Naive thymus-derived CD4-positive, alpha-beta T cell (primary cell): ENCODE data around the gene IL6R. TPM values are rescaled to one million over a fixed set of nuclear protein-coding genes. Genes with fewer than 3 reads are reported as not detected.

Experiments
- ATAC-seq: fragments of 150-1000 bp; cut with Tn5 transposase; 2 replicates; pipeline ENCODE4 v1.10.0; 2021; ENCODE audit warnings: mild to moderate bottlenecking, moderate library complexity
- CTCF ChIA-PET: fragments of 350-600 bp; sonication (Branson Sonifier 250); formaldehyde crosslinking; loops from one replicate; lab custom pipeline; 2021; ENCODE audit warnings: antibody characterized with exemption; lab: Charles Lee
- POLR2A ChIA-PET: fragments of 350-600 bp; sonication (Branson Sonifier 250); formaldehyde crosslinking; loops from one replicate; lab custom pipeline; 2021; ENCODE audit warnings: antibody characterized with exemption, inconsistent platforms; lab: Charles Lee
- DNase-seq, 9 donors: peaks; one replicate each; pipeline versions ENCODE4 v3.0.0 to v3.0.0-alpha.2; 2020 to 2022; ENCODE audit warnings: mixed read lengths in 1 of 9
- H3K27ac ChIP-seq: one replicate; pipeline ENCODE4 v1.7.0; 2013; ENCODE audit warnings: mild to moderate bottlenecking, low read depth, low read length, moderate library complexity
- H3K27me3 ChIP-seq, 2 donors: one replicate each; pipeline ENCODE4 v1.7.0; 2013; ENCODE audit warnings: low read length in 2 of 2, mild to moderate bottlenecking in 2 of 2, moderate library complexity in 2 of 2; ENCODE audit not compliant: control insufficient read depth in 2 of 2, insufficient read depth in 2 of 2
- H3K36me3 ChIP-seq, 3 experiments: 1 replicate in 2 of 3; 2 replicates in 1 of 3; pipeline ENCODE4 v1.7.0; 2013; ENCODE audit warnings: low read length in 3 of 3, mild to moderate bottlenecking in 3 of 3, moderate library complexity in 1 of 3; ENCODE audit not compliant: insufficient read depth in 3 of 3, control insufficient read depth in 2 of 3
- H3K4me1 ChIP-seq, 2 donors: one replicate each; pipeline ENCODE4 v1.7.0; 2013; ENCODE audit warnings: low read length in 2 of 2, mild to moderate bottlenecking in 2 of 2, moderate library complexity in 1 of 2; ENCODE audit not compliant: control insufficient read depth in 2 of 2, insufficient read depth in 2 of 2
- H3K4me3 ChIP-seq: 2 replicates; pipeline ENCODE4 v1.7.0; 2013; ENCODE audit warnings: mild to moderate bottlenecking, low read length
- H3K9me3 ChIP-seq, 3 experiments: 1 replicate in 2 of 3; 2 replicates in 1 of 3; pipeline ENCODE4 v1.7.0; 2013; ENCODE audit warnings: low read length in 3 of 3; ENCODE audit not compliant: control insufficient read depth in 2 of 3
- H3K27ac Mint-ChIP-seq, 9 donors: one replicate each; pipeline ENCODE4 v1.8.0; 2020 to 2022; ENCODE audit warnings: mixed read lengths in 9 of 9, mild to moderate bottlenecking in 8 of 9, moderate library complexity in 5 of 9, inconsistent platforms in 2 of 9
- H3K27me3 Mint-ChIP-seq, 5 donors: one replicate each; pipeline ENCODE4 v1.8.0; 2021 to 2022; ENCODE audit warnings: mixed read lengths in 5 of 5, mild to moderate bottlenecking in 1 of 5
- H3K36me3 Mint-ChIP-seq, 5 donors: one replicate each; pipeline ENCODE4 v1.8.0; 2020 to 2022; ENCODE audit warnings: mixed read lengths in 5 of 5, mild to moderate bottlenecking in 3 of 5, inconsistent platforms in 1 of 5
- H3K4me1 Mint-ChIP-seq, 7 donors: one replicate each; pipeline ENCODE4 v1.8.0; 2020 to 2022; ENCODE audit warnings: mixed read lengths in 7 of 7, mild to moderate bottlenecking in 3 of 7, inconsistent platforms in 1 of 7
- H3K4me3 Mint-ChIP-seq, 10 donors: one replicate each; pipeline ENCODE4 v1.8.0; 2020 to 2022; ENCODE audit warnings: mild to moderate bottlenecking in 10 of 10, mixed read lengths in 10 of 10, moderate library complexity in 6 of 10, inconsistent platforms in 2 of 10
- H3K9me3 Mint-ChIP-seq, 11 donors: one replicate each; pipeline ENCODE4 v1.8.0; 2020 to 2022; ENCODE audit warnings: mixed read lengths in 11 of 11, mild to moderate bottlenecking in 4 of 11, inconsistent platforms in 1 of 11, moderate library complexity in 1 of 11
- intact Hi-C, 2 donors: fragments of 100-400 bp; cut with micrococcal nuclease; formaldehyde crosslinking; loops; one replicate each; pipeline ENCODE4 v1.15.1; 2023
- polyA plus RNA-seq, 2 donors: library from polyadenylated mRNA; unstranded; fragments of 300-500 nt; fragmentation: Illumina TruSeq; gene quantifications; one replicate each; pipeline ENCODE4 v1.2.3, GENCODE V29; 2021
- total RNA-seq, 6 experiments: library from RNA in 5 of 6; stranded (reverse) in 5 of 6; gene quantifications; 1 replicate in 5 of 6; 2 replicates in 1 of 6; pipeline ENCODE4 v1.2.3 and lab custom pipeline; 2021 to 2026

IL6R gene
- total and polyA plus RNA-seq, 7 experiments from 2014 or later = 5.2 to 91.6 (median 77.8) TPM

- H3K36me3 Mint-ChIP-seq = peaks cover 0 to 42% (median 23%) of the 10 kb centered on the region in 5 donors
- peak overlapping the region in 5 of 10 donors; percentile 18 to 44 (median 38) for H3K4me3 Mint-ChIP-seq
- intact Hi-C loops = no loop called here
- H3K27ac Mint-ChIP-seq = peak overlapping the region in 7 of 9 donors; percentile 62 to 87 (median 77)
- no peaks in the 10 kb centered on the region for H3K27me3 ChIP-seq
- H3K27me3 Mint-ChIP-seq = no peaks in the 10 kb centered on the region
- H3K36me3 ChIP-seq = peaks cover 0 to 44% (median 21%) of the 10 kb centered on the region in 3 experiments
- DNase-seq = peak in 1 of 9 donors; percentile 34
- no peak for ATAC-seq
- peaks cover 11 to 52% of the 10 kb centered on the region in 2 donors for H3K4me1 ChIP-seq
- ChIA-PET POLR2A (interaction anchor here (0.8 to 8.3 kb wide), 9 partner anchors 9 to 90 kb away, joined by 3 to 71 read pairs (median 4); partner anchors contain the start of gene IL6R), CTCF (interaction anchor here (1.6 kb wide), 1 partner anchor 34 kb away, joined by 4 read pairs; no protein-coding TSS in a partner anchor)
- peak overlapping the region; percentile 10 for H3K27ac ChIP-seq
- H3K9me3 Mint-ChIP-seq = peaks cover 0 to 3% (median 0%) of the 10 kb centered on the region in 11 donors
- no peaks in the 10 kb centered on the region for H3K9me3 ChIP-seq
- no peak overlapping the region for H3K4me3 ChIP-seq
- peaks cover 32 to 59% (median 52%) of the 10 kb centered on the region in 7 donors for H3K4me1 Mint-ChIP-seq
Observed at GRCh38 chr1:154445040-154445472, 39.9 kb downstream of the IL6R start.

- Mint-ChIP-seq H3K27me3 (no peaks in the 10 kb centered on the region), H3K36me3 (peaks cover 3 to 48% (median 27%) of the 10 kb centered on the region in 5 donors), H3K4me3 (peak overlapping the region in 5 of 10 donors; percentile 12 to 66 (median 44)), H3K27ac (peak overlapping the region in 7 of 9 donors; percentile 20 to 88 (median 77)), H3K4me1 (peaks cover 26 to 52% (median 45%) of the 10 kb centered on the region in 7 donors), H3K9me3 (peaks cover 0 to 3% (median 0%) of the 10 kb centered on the region in 11 donors)
- Histone ChIP-seq H3K36me3 (peaks cover 0 to 56% (median 25%) of the 10 kb centered on the region in 3 experiments), H3K4me1 (peaks cover 11 to 39% of the 10 kb centered on the region in 2 donors), H3K27ac (no peak overlapping the region), H3K9me3 (no peaks in the 10 kb centered on the region), H3K27me3 (no peaks in the 10 kb centered on the region), H3K4me3 (no peak overlapping the region)
- intact Hi-C loops = no loop called here
- DNase-seq (no peak), ATAC-seq (no peak)
- CTCF ChIA-PET = interaction anchor here (1.6 kb wide), 1 partner anchor 33 kb away, joined by 4 read pairs; no protein-coding TSS in a partner anchor
- POLR2A ChIA-PET = interaction anchor here (2.3 kb wide), 1 partner anchor 17 kb away, joined by 6 read pairs; no protein-coding TSS in a partner anchor
Observed at GRCh38 chr1:154446292-154446691, 41.1 kb downstream of the IL6R start.

GRCh38 chr1:154446789-154447188, 41.6 kb downstream of the IL6R start:
- no peaks in the 10 kb centered on the region for H3K9me3 ChIP-seq
- H3K36me3 ChIP-seq = peaks cover 0 to 61% (median 25%) of the 10 kb centered on the region in 3 experiments
- ChIA-PET CTCF (no interaction called here), POLR2A (interaction anchor here (0.6 kb wide), 1 partner anchor 102 kb away, joined by 3 read pairs; no protein-coding TSS in a partner anchor)
- ATAC-seq = no peak
- no peak for DNase-seq
- H3K4me3 ChIP-seq = no peak overlapping the region
- Mint-ChIP-seq H3K4me1 (peaks cover 22 to 49% (median 41%) of the 10 kb centered on the region in 7 donors), H3K9me3 (peaks cover 0 to 3% (median 0%) of the 10 kb centered on the region in 11 donors), H3K36me3 (peaks cover 4 to 51% (median 29%) of the 10 kb centered on the region in 5 donors), H3K4me3 (no peak overlapping the region), H3K27ac (no peak overlapping the region), H3K27me3 (peaks cover 0 to 4% (median 0%) of the 10 kb centered on the region in 5 donors)
- no peaks in the 10 kb centered on the region for H3K27me3 ChIP-seq
- peaks cover 11 to 34% of the 10 kb centered on the region in 2 donors for H3K4me1 ChIP-seq
- intact Hi-C loops = no loop called here
- no peak overlapping the region for H3K27ac ChIP-seq

- H3K36me3 Mint-ChIP-seq = peaks cover 8 to 60% (median 30%) of the 10 kb centered on the region in 5 donors
- no peak for ATAC-seq
- H3K4me3 Mint-ChIP-seq = no peak overlapping the region
- H3K27me3 Mint-ChIP-seq = peaks cover 0 to 15% (median 0%) of the 10 kb centered on the region in 5 donors
- intact Hi-C loops = no loop called here
- ChIA-PET CTCF (interaction anchor here (0.6 to 0.7 kb wide), 2 partner anchors 11 to 17 kb away, joined by 3 read pairs; no protein-coding TSS in a partner anchor), POLR2A (interaction anchor here (1.5 kb wide), 1 partner anchor 39 kb away, joined by 4 read pairs; no protein-coding TSS in a partner anchor)
- Histone ChIP-seq H3K36me3 (peaks cover 0 to 67% (median 25%) of the 10 kb centered on the region in 3 experiments), H3K9me3 (no peaks in the 10 kb centered on the region), H3K27ac (no peak overlapping the region), H3K27me3 (no peaks in the 10 kb centered on the region), H3K4me3 (no peak overlapping the region), H3K4me1 (peaks cover 11 to 21% of the 10 kb centered on the region in 2 donors)
- peak overlapping the region in 2 of 9 donors; percentile 47 to 59 for H3K27ac Mint-ChIP-seq
- DNase-seq = no peak
- no peaks in the 10 kb centered on the region for H3K9me3 Mint-ChIP-seq
- peaks cover 20 to 48% (median 43%) of the 10 kb centered on the region in 7 donors for H3K4me1 Mint-ChIP-seq
Observed at GRCh38 chr1:154448331-154448811, 43.2 kb downstream of the IL6R start.

GRCh38 chr1:154453161-154453560, 48.0 kb downstream of the IL6R start:
- H3K36me3 Mint-ChIP-seq = peaks cover 17 to 70% (median 42%) of the 10 kb centered on the region in 5 donors
- no peaks in the 10 kb centered on the region for H3K9me3 ChIP-seq
- peak overlapping the region in 8 of 9 donors; percentile 62 to 95 (median 82) for H3K27ac Mint-ChIP-seq
- H3K27ac ChIP-seq = no peak overlapping the region
- DNase-seq (no peak), ATAC-seq (peak; percentile 42)
- H3K4me3 Mint-ChIP-seq = peak overlapping the region in 6 of 10 donors; percentile 28 to 66 (median 36)
- H3K9me3 Mint-ChIP-seq = no peaks in the 10 kb centered on the region
- POLR2A ChIA-PET = interaction anchor here (0.6 kb wide), 1 partner anchor 106 kb away, joined by 4 read pairs; no protein-coding TSS in a partner anchor
- peaks cover 19 to 36% (median 28%) of the 10 kb centered on the region in 7 donors for H3K4me1 Mint-ChIP-seq
- CTCF ChIA-PET = no interaction called here
- no peaks in the 10 kb centered on the region for H3K27me3 ChIP-seq
- peaks cover 0 to 80% (median 14%) of the 10 kb centered on the region in 3 experiments for H3K36me3 ChIP-seq
- H3K4me1 ChIP-seq = peaks cover 0 to 10% of the 10 kb centered on the region in 2 donors
- H3K27me3 Mint-ChIP-seq = peaks cover 0 to 17% (median 0%) of the 10 kb centered on the region in 5 donors
- H3K4me3 ChIP-seq = no peak overlapping the region
- intact Hi-C loops = no loop called here

GRCh38 chr1:154453574-154454352, 48.6 kb downstream of the IL6R start:
- Mint-ChIP-seq H3K36me3 (peaks cover 17 to 74% (median 42%) of the 10 kb centered on the region in 5 donors), H3K27me3 (peaks cover 0 to 17% (median 0%) of the 10 kb centered on the region in 5 donors), H3K27ac (peak overlapping the region; percentile 30 to 95 (median 79)), H3K4me3 (peak overlapping the region in 4 of 10 donors; percentile 28 to 66 (median 45)), H3K4me1 (peaks cover 19 to 36% (median 28%) of the 10 kb centered on the region in 7 donors), H3K9me3 (no peaks in the 10 kb centered on the region)
- DNase-seq = peak in 1 of 9 donors; percentile 48
- H3K27me3 ChIP-seq = no peaks in the 10 kb centered on the region
- H3K9me3 ChIP-seq = no peaks in the 10 kb centered on the region
- intact Hi-C loops = no loop called here
- peaks cover 0 to 10% of the 10 kb centered on the region in 2 donors for H3K4me1 ChIP-seq
- CTCF ChIA-PET = interaction anchor here (0.9 kb wide), 1 partner anchor 12 kb away, joined by 3 read pairs; no protein-coding TSS in a partner anchor
- H3K4me3 ChIP-seq = no peak overlapping the region
- POLR2A ChIA-PET = interaction anchor here (0.6 to 1.2 kb wide), 2 partner anchors 9 to 107 kb away, joined by 4 read pairs; no protein-coding TSS in a partner anchor
- peak; percentile 54 for ATAC-seq
- H3K36me3 ChIP-seq = peaks cover 0 to 79% (median 11%) of the 10 kb centered on the region in 3 experiments
- peak overlapping the region; percentile 16 for H3K27ac ChIP-seq
